NOMO-1 treated with DMSO at 0.1 percent for 48 hours (cell line): ENCODE measurements around the gene CBX8.
A peak's percentile ranks its signal among the peaks of the same experiment; 100 is the strongest.
"Not testable (repeated sequence)": the region's sequence is repeated elsewhere in the genome, so short reads cannot be mapped to it uniquely, and the experiment has no call there.

Experiments
- DNase-seq: peaks from one replicate; lab custom pipeline; 2025; ENCODE audit not compliant: unreplicated experiment; lab: John Stamatoyannopoulos, UW

Gene CBX8

DNA sequence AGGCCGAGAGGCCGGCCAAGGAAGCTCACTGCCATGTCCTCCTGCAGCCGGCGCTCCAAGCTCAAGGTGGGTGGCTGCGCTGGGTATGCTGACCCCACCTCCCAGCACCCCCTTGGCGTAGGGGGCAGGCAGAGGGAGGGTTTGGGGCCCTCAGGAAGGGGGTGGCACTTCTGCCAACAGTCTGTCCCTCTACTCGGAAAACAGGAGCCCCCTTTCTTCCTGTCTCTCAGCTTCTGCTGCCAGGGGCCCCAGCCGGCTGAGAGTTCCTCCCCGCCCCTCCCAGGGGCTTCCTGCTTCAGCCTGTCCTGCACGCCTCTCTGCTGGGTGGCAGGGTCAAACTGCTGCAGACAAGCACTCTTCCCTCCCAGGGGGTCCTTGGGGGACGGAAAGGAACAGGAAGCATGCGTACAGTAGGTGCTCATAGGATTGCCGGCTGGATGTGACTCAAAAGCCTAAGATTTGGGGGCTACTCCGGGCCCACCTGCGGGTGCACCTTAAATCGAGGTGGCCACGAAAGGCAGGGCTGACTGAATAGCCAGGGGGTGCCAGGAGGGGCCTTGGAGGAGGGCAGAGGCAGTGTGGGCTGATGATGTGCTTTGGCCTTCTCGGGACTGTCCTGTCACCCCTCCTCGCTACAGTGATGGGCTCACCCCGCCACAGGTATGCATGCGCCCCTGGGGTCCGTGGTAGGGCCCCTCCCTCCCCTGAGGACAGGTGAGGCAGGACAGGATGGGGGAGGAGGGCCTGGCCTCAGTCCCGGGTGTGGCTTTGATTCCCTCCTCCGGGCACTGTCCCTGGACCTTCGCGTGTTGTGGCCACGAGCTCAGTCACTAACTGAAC lies 14.9 kb downstream of the CBX8 start:
- DNase-seq, result no peak

DNA sequence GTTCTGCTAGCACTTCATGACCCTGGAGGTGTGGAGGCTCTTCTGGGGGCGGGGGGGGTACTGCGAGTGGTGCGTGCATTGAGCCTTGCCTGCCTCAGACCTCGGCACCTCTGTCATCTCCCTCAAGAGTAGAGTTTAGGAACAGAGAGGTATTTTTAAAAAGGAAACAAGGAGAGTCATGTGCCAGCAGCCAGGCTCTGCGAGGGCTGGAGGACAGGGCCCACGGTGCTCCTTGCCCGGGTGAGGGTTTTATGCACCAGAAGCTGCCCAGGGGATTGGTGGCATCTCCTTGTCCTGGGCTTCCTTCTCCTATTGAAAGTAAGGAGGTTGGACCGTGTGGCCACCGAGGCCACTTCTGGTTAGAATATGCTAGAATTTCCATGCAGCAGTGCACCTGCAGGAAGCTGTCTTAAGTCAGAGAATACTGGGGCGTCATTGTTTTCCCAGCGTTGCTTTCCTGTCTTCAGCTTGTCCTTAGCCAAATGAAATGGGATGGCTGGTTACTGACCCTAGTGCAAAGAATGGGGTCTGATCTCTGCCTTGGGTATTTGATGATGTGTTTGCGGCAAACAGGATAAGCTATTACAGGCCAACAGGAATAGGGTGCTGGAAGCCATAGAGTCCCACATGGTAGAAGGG lies 15.7 kb downstream of the CBX8 start:
- DNase-seq, result no peak

DNA sequence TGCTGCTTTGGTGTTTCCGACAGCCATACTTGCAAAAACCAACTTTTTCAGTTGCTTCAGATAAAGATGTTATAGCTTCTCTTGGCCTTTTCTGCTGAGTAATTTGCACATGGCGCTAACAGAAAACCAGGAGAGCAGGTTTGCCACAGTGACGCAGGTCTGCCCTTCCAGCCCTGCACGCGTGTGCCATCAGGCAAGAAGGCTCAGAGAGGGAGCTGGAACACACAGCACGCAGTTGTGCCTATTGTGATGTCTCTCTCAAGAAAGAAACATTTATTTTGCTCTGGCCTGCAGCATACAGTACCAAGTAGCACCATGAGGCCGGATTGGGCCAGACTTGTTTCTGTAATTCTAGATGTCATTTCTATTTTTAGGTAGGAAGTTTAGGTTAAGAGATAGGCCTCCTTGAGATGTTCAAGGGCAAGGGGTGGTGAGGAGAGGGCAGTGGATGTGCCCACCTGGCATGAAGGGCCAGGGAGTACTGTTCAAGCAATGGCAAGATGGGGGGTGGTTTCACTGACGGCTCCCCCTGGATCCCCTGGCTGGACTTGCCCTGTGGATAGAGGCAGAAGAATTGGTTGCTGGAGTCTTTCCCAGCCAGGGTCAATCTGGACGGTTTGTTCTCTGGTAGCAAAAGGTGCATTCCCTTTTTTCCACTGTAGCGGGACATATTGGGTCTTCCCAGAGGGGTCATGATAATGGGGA lies 17.1 kb downstream of the CBX8 start:
- DNase-seq, result no peak

DNA sequence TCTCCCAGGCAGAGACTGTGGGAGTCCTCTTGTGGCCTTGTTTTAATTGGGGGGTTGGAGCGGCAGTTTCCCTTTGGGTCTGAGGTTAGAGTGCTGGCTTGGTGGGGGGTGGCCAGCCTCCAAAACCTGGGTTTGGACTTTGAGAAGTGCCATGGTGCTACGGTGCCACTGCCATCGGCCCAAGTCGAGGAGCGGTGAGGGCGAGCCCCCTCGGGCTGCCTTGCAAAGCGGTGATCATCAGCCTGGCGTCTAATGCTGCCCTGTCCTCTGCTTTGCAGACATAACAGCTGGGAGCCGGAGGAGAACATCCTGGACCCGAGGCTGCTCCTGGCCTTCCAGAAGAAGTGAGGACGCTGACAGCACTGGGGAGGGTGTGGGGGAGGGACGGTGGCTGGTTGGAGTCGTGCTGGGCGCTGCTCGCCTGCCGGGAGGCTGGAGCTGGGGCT lies 17.8 kb downstream of the CBX8 start:
- DNase-seq, result no peak

DNA sequence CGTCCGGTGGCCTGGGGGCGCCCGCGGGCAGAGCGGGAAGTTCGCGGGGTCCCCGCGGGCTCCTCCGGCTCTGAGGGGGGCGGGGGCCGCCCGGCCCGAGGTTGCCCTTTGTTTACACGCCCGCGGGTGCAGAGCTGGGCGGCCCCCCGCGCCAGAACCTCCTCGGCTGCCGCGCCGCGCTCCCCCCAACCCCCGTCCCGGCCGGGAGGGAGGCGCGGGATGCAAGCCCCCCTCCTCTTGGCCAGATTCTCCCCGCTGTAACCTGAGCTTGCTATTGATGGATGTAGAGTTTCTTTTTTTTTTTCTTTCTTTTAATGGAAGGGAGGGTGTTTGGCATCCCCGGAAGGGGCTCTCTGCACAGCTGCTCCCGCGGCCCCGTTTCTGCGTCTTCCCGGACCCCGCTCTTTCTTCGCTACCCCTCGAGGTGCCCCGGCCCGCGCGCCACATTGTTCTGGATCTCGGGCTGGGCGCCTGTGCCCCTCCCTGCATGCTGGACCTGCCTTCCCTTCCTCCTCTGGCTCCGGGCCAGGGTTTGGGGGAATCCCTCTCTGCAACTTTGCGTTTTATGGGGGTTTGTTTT lies 18.3 kb downstream of the CBX8 start:
- no peak for DNase-seq

DNA sequence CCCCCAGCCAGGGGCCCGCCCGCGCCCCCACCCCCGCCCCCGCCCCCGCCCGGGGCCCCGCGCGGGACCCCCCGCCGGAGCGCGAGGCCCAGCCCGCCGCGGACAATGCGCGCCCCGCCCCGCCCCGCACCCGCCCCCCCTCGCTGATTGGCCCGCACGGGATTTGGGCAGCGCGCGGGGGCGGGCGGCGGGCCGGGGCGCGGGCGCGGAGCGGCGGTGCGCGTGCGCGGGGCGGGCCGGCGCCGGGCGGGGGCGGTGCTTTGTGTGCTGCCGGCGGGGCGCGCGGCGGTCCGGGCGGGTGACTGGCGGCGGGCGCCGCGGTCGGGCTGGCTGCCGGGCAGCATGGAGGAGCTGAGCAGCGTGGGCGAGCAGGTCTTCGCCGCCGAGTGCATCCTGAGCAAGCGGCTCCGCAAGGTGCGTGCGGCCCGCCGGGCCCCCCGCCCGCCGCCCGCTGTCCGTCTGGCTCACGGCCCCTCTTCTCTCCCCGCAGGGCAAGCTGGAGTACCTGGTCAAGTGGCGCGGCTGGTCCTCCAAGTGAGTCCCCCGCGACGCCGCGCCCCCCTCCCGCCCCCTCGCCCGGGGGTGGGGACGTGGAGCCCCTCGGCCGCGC lies 18.9 kb downstream of the CBX8 start, which contains the start of gene CBX2:
Gene CBX2, plus strand, starts transcription at position 255 of the 610 bp plus-strand sequence. Its CDS starts 88 bp downstream, at position 343.
- DNase-seq, result peak; percentile 38

DNA sequence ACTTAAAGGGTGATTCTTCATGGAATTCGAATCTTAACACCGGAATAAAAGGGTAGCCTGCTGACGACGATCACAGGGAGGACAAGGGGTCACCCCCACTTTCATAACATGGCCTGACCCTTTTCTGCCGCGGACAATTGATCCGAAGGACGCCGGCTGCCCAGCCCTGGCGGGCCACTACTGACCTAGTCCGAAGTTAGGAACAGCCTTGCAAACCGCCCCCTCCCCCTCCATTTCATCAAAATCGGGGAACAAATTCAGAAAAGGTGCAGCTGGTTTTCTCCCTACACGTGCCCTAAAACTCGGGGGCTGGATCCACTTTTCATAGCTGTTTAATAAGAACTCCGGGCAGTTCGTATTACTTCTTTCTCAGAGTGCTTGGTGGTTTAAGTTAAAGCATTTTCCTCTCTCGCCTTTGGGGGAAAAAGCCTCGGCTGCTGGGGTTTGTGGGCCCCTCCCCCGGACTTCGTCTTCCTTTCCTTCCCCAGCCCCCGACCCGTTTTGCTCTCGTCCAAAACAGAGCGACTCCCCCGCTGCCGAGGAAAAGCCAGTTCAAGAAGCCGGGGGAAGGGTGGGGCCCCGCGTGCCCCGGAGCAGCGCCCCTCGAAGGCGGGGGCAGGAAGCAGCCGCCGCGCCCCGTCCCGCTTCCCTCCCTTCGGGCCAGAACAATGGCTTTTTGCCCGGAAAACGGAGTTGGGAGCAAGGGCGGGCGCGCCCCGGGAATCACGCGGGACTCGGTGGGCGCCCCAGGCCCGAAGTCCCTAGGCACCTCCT lies 19.6 kb downstream of the CBX8 start:
- no peak for DNase-seq

DNA sequence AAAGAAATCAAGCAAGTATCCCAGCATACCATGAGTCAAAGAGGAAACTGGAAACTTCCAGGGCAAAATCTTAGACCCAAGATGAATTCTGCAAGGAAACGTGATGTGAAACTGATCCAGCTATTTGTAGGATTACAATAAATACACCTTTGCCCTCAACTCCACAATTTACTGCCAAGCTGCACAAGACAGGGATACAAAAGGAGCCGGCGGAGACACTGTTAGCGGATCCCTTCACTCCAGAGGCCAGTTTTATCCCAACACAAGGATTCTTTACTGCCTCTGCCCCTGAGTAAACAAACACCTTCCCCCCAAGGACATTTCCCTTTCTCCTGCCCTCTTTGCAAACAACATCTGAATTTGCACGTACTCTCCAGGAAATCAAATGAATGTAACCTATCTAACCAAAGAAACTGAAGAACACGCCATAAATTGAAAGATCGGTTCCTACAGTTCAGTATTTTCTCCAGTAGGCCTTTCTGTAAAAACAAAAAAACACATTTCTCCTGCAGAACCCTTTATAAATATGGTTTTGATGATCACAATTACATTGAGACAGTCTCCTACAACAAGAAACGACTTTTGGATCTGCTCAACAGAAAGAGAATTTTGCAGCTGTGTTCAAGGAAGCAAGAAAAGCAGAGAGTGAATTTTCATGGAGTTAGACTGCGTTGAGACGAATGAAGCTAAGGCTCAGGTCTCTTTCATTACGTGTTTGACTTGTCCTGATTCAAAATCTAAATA lies 20.3 kb downstream of the CBX8 start:
- DNase-seq, result no peak

DNA sequence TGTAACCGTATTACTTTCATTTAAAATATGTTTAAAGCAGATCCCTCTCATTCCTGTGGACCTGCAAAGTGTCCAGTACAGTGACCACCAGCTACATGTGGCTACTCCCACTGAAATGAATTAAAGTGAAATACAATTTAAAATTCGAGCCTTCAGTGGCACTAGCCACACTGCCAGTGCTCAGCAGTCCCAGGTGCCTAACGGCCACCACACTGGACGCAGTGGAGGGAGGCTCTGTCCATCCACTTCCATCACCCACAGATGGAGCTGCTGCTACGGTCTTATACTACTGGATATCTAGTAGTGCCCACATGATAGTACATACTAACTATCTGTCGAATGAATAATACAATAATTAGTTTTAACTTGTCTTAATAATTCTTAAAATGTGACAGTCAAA lies 21.2 kb downstream of the CBX8 start:
- DNase-seq, result no peak

DNA sequence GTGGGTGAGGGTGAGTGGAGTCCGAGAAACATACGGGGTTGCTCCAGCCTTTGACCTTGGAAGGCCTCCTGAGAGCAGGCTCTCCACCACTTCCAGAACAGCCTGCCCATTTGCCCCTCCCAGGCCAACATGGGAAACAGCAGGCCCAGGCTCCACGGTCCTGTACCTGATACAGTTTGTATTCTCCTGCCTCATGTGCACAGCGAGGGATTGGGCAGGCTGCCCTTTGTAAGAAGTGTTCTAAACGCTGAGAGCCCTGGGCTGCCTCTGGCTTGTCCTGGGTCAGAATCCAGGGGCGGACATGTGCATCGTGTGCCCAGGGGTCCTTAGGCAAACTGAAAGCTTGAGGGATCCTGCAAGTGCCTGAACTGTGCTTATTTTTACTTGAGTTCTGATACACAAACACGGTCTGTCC lies 22.3 kb downstream of the CBX8 start:
- DNase-seq, result no peak

DNA sequence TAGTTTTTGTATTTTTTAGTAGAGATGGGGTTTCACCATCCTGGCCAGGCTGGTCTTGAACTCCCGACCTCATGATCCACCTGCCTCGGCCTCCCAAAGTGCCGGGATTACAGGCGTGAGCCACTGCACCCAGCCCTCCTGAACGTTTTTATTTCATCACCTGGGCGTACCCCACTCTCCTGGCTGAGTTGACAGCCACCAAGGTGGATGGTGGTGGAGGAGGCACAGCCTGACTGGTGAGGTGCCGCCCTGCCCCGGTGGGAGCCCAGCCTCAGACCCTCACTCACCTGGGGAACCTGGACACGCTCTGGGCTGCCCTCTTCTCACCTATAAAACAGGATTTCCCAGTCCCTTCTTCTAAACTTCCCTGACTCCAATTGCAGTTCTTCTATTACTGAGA lies 24.2 kb downstream of the CBX8 start:
- not testable (repeated sequence) for DNase-seq

DNA sequence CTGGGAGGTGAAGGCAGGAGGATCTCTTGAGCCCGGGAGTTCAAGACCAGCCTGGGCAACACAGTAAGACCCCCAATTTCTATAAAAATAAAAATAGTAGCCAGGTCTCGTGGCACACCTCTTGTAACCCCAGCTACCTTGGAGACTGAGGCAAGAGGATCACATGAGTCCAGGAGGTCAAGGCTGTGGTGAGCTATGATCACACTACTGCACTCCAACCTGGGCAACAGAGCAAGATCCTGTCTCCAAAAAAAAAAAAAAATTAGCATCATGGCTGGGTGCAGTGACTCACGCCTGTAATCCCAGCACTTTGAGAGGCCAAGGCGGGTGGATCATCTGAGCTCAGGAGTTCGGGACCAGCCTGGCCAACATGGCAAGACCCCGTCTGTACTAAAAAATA lies 25.6 kb downstream of the CBX8 start:
- DNase-seq, result no peak

DNA sequence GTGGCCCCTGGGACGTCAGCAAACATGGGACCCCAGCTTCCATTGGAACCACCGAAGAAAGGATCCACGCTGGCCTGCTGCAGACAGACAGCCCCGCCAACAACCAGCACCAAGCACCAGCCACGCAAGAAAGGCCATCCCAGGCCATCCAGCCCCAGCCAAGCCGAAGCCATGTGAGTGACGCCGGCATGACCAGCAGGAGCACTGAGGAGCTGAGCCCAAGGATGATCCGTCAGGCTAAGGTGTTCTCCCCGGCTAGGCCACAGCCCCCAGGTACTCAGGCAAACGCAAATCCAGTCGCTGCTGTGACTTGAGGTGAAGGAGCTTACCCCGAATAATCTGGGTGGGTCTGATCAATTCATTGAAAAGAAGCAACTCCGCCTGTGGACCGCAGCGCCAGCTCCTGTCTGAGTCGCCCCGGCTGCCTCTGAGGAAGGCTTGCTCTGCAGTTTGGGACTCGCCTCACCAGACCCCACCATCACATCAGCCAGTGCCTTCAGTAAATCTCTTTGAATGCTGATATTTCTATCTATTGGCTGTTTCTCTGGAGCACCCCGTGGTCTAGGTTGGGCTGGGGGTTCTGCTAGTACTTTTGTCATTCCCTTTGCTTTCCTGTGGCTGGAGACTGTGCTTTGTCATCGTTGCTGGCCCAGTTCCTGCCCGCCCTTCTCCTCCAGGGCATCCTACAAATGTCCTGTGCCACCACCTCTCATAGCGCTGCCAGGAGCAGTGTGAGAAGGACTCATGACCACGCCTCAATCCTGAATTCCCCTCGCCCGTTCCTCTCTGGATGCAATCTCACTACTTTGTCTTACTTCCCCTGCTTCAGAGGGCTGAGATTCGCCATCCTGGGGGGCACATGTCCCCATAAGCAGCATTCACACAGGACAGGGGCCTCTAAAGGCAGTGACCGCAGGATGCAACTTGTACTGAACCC lies 27.0 kb downstream of the CBX8 start:
- DNase-seq, result no peak

DNA sequence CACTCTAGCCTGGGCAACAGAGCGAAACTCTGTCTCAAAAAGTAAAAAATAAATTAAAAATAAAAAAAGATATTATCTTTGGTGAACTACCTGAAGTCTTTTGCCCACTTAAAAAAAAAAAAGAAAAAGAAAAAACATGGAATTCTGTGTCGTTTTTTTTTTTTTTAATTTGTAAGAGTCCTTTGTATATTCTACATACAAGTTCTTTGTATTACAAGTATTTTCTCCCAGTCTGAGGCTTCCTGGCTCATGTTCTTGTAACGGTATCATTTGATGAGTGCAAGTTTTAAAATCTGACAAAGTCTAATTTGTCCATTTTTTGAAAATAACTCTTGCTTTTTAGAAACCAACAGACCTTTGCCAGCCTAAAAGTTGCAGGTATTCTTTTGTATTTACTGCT lies 31.2 kb downstream of the CBX8 start:
- no peak for DNase-seq

DNA sequence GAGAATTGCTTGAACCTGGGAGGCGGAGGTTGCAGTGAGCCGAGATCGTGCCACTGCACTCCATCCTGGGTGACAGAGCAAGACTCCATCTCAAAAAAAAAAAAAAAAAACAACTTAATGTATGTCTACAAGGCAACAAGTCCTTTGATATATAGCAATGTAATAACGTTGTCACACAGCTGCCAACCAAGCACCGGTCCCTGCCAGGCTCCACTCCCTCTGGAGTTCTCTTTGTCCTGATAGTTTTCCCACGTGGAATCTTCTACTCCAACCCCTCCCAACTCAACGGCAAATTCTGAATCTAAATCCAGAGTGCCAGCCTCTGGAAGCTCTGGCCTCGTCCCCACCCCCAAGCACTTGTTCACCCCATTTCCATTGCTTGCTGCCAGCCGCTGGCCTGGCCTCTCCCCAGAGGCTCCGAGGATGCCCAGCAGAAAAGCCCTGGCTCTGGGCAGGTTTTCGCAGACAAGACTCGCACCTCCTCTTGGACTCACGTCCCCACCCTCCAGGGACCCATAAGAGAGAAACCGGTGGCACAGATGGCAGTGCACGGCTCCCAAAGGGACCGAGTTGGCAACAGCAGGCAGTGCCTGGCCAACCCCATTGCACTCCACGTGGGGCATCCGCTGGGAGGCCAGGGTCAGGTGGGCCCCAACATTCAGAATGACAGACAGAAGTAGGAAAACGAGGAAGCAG lies 34.8 kb downstream of the CBX8 start:
- DNase-seq, result no peak

DNA sequence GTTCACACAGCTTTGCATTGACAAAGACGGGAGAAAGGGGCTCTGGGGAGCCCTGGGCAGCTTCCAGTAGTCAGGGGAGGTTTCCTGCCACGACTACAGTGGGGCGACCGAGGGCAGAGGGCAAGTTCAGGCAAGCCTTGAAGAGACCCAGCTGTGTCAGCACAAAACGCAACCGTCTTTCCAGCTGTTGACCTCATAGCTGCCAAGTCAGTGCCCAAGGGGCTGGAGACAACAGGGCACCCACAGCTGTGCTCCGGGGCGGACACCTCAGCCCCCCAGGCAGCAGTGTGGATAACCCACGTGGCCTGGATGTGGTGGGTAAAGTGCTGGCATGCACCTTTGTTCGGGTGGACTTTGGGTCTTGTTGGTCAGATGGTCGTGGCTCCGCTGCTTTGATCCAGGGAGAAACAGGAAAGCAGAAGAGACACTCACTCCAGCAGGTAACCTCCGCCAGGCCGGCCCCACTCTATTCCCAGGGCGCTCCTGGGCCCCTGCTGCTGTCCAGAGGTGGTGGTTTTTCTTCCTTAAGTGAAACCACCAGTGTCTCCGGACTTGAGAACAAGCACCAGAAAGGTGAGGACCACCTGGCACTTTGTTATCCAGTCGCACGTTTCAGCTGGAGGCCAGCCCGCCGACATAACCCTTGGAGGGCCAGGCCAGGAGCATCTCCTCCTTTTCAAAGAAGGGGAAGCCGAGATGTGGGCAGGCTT lies 36.5 kb downstream of the CBX8 start:
- no peak for DNase-seq

DNA sequence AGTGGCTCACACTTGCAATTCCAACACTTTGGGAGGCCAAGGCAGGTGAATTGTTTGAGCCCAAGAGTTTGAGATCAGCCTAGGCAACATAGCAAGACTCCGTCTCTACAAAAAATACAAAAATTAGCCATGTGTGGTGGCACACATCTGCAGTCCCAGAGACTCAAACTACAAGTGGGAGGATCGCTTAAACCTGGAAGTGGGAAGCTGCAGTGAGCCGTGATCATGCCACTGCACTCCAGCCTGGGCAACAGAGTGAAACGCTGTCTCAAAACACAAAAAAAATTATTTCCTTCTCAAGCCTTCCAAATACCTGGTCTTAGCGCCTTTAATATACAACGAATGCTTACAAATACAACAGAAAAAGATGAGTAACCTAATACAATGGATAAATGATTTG lies 38.6 kb downstream of the CBX8 start:
- DNase-seq, result no peak
